H1 (cell line): ENCODE measurements around the gene OR51B4. TPM values are rescaled to one million over a fixed set of nuclear protein-coding genes. Genes with fewer than 3 reads are reported as not detected.

ENCODE experiments used
- CTCF ChIA-PET: fragments of 300-600 bp; sonication (Branson Sonifier 250); formaldehyde crosslinking; loops from one replicate; lab custom pipeline; 2021; ENCODE audit not compliant: partially characterized antibody; lab: Charles Lee
- POLR2A ChIA-PET: fragments of 300-600 bp; sonication (Branson Sonifier 250); formaldehyde crosslinking; loops from one replicate; lab custom pipeline; 2021; ENCODE audit warnings: inconsistent platforms; ENCODE audit not compliant: partially characterized antibody; lab: Charles Lee
- DNase-seq, 2 experiments: peaks; one replicate each; pipeline versions ENCODE4 v3.0.0 to v3.0.0-alpha.2; 2010 to 2022; ENCODE audit warnings: low spot score in 2 of 2, low read depth in 1 of 2, mixed read lengths in 1 of 2
- FAIRE-seq: peaks from 2 replicates; lab custom pipeline; 2011; peaks lifted over from hg19 to GRCh38; lab: Jason Lieb, UNC
- H2AFZ ChIP-seq: 2 replicates; pipeline ENCODE4 v1.8.1; 2012; ENCODE audit warnings: low read length, inconsistent platforms
- H2AK5ac ChIP-seq: 2 replicates; pipeline ENCODE4 v1.6.1; 2013; ENCODE audit warnings: low read depth, low read length
- H2BK120ac ChIP-seq: replicated peaks from 2 replicates; pipeline ENCODE3; 2013; ENCODE audit warnings: low read depth, low read length, inconsistent platforms
- H2BK12ac ChIP-seq: 2 replicates; pipeline ENCODE4 v1.6.1; 2013; ENCODE audit warnings: low read depth, low read length
- H2BK15ac ChIP-seq: 2 replicates; pipeline ENCODE4 v1.6.1; 2013; ENCODE audit warnings: low read length
- H2BK20ac ChIP-seq: 2 replicates; pipeline ENCODE4 v1.6.1; 2013; ENCODE audit warnings: low read length
- H2BK5ac ChIP-seq: 2 replicates; pipeline ENCODE4 v1.6.1; 2013; ENCODE audit warnings: low read depth, low read length
- H3K14ac ChIP-seq: 2 replicates; pipeline ENCODE4 v1.6.1; 2013; ENCODE audit warnings: inconsistent platforms; ENCODE audit not compliant: insufficient read length
- H3K18ac ChIP-seq: 2 replicates; pipeline ENCODE4 v1.6.1; 2013; ENCODE audit warnings: low read length; ENCODE audit errors: extremely low read depth
- H3K23ac ChIP-seq: 2 replicates; pipeline ENCODE4 v1.6.1; 2013; ENCODE audit warnings: inconsistent platforms; ENCODE audit not compliant: insufficient read length
- H3K23me2 ChIP-seq: 2 replicates; pipeline ENCODE4 v1.6.1; 2013; ENCODE audit warnings: low read depth, low read length
- H3K27ac ChIP-seq: 2 replicates; pipeline ENCODE4 v1.6.1; 2011; ENCODE audit warnings: low read depth, low read length, inconsistent platforms
- H3K27me3 ChIP-seq, 4 experiments: replicated peaks in 1 of 4; 1 replicate in 1 of 4; 2 replicates in 3 of 4; pipeline versions ENCODE4 v1.6.1 to v1.8.1; 2011 to 2013; ENCODE audit warnings: low read length in 3 of 4, mild to moderate bottlenecking in 3 of 4, inconsistent platforms in 2 of 4, mixed read lengths in 2 of 4, moderate library complexity in 1 of 4; ENCODE audit not compliant: control insufficient read depth in 3 of 4, insufficient read depth in 3 of 4; ENCODE audit errors: extremely low read depth in 1 of 4
- H3K36me3 ChIP-seq, 4 experiments: 2 replicates each; pipeline versions ENCODE4 v1.6.1 to v1.8.1; 2011 to 2013; ENCODE audit warnings: mild to moderate bottlenecking in 4 of 4, low read length in 3 of 4, moderate library complexity in 2 of 4, control low read depth in 1 of 4, inconsistent platforms in 1 of 4; ENCODE audit not compliant: insufficient read depth in 4 of 4, control insufficient read depth in 2 of 4
- H3K4ac ChIP-seq: replicated peaks from 2 replicates; pipeline ENCODE3; 2013; ENCODE audit warnings: low read length, low read depth, mixed read lengths, inconsistent platforms; ENCODE audit not compliant: insufficient read length
- H3K4me1 ChIP-seq, 4 experiments: replicated peaks in 1 of 4; 1 replicate in 1 of 4; 2 replicates in 3 of 4; pipeline versions ENCODE4 v1.6.1 to v1.8.1; 2011 to 2013; ENCODE audit warnings: low read length in 3 of 4, inconsistent platforms in 2 of 4, mixed read lengths in 1 of 4; ENCODE audit not compliant: insufficient read depth in 4 of 4, control insufficient read depth in 3 of 4
- H3K4me2 ChIP-seq, 2 experiments: 2 replicates each; pipeline versions ENCODE4 v1.6.1 to v1.8.1; 2011 to 2013; ENCODE audit warnings: low read depth in 2 of 2, low read length in 2 of 2, control low read depth in 1 of 2, inconsistent platforms in 1 of 2, mild to moderate bottlenecking in 1 of 2; ENCODE audit not compliant: insufficient read depth in 1 of 2
- H3K4me3 ChIP-seq, 4 experiments: fragments of 200-600, 300-600 bp in 1 of 4; sonication (generic), shearing (Covaris generic), sonication (Bioruptor Twin) in 1 of 4; 2 replicates each; pipeline versions ENCODE4 v1.5.1 to v1.8.1; 2011 to 2016; ENCODE audit warnings: low read length in 4 of 4, low read depth in 3 of 4, control low read depth in 2 of 4, inconsistent platforms in 2 of 4, mild to moderate bottlenecking in 2 of 4, mixed read lengths in 1 of 4, moderate library complexity in 1 of 4; ENCODE audit not compliant: insufficient read depth in 2 of 4; ENCODE audit errors: extremely low read depth in 1 of 4
- H3K56ac ChIP-seq: replicated peaks from 2 replicates; pipeline ENCODE3; 2013; ENCODE audit warnings: low read depth, mild to moderate bottlenecking, mixed read lengths, low read length, inconsistent platforms; ENCODE audit not compliant: insufficient read length
- H3K79me1 ChIP-seq: 2 replicates; pipeline ENCODE4 v1.6.1; 2013; ENCODE audit warnings: low read depth, low read length, control low read depth
- H3K79me2 ChIP-seq, 2 experiments: 2 replicates each; pipeline versions ENCODE4 v1.6.1 to v1.8.1; 2012 to 2013; ENCODE audit warnings: low read length in 2 of 2, mild to moderate bottlenecking in 2 of 2, inconsistent platforms in 1 of 2; ENCODE audit not compliant: insufficient read depth in 2 of 2, control insufficient read depth in 1 of 2
- H3K9ac ChIP-seq, 4 experiments: replicated peaks in 1 of 4; 1 replicate in 1 of 4; 2 replicates in 3 of 4; pipeline versions ENCODE4 v1.6.1 to v1.8.1; 2011 to 2013; ENCODE audit warnings: low read depth in 3 of 4, low read length in 3 of 4, control low read depth in 2 of 4, mild to moderate bottlenecking in 2 of 4, moderate library complexity in 2 of 4, inconsistent platforms in 1 of 4; ENCODE audit errors: extremely low read depth in 1 of 4
- H3K9me3 ChIP-seq, 2 experiments: 2 replicates each; pipeline versions ENCODE4 v1.6.1 to v1.8.1; 2012 to 2013; ENCODE audit warnings: mild to moderate bottlenecking in 2 of 2, moderate library complexity in 2 of 2, control low read depth in 1 of 2, inconsistent platforms in 1 of 2, low read depth in 1 of 2, low read length in 1 of 2, mixed read lengths in 1 of 2; ENCODE audit not compliant: insufficient read depth in 2 of 2
- H4K20me1 ChIP-seq, 2 experiments: replicated peaks in 1 of 2; 2 replicates each; pipeline versions ENCODE3 to v1.8.1; 2011 to 2013; ENCODE audit warnings: inconsistent platforms in 2 of 2, low read length in 2 of 2, mild to moderate bottlenecking in 1 of 2; ENCODE audit not compliant: insufficient read depth in 2 of 2, control insufficient read depth in 1 of 2
- H4K5ac ChIP-seq: 2 replicates; pipeline ENCODE4 v1.6.1; 2013; ENCODE audit warnings: low read length, low read depth, mixed read lengths, inconsistent platforms; ENCODE audit not compliant: insufficient read length
- H4K8ac ChIP-seq: 2 replicates; pipeline ENCODE4 v1.8.0; 2013; ENCODE audit warnings: mild to moderate bottlenecking, moderate library complexity, low read length, inconsistent platforms; ENCODE audit not compliant: insufficient read depth; ENCODE audit errors: extremely low read depth
- H4K91ac ChIP-seq: replicated peaks from 2 replicates; pipeline ENCODE3; 2013; ENCODE audit warnings: low read length, mixed read lengths, inconsistent platforms; ENCODE audit not compliant: insufficient read length
- RAD21 ChIP-seq, 2 experiments: IDR thresholded peaks in 1 of 2; conservative IDR thresholded peaks in 1 of 2; 2 replicates each; pipeline ENCODE4 v1.6.1; 2011; ENCODE audit warnings: low read depth in 2 of 2, low read length in 2 of 2, improper control_type of control experiment in 1 of 2, inconsistent platforms in 1 of 2, mild to moderate bottlenecking in 1 of 2, moderate library complexity in 1 of 2
- SP4 ChIP-seq: IDR thresholded peaks from 2 replicates; pipeline ENCODE4 v1.6.1; 2012; ENCODE audit warnings: low read length, inconsistent platforms
- TBP ChIP-seq: IDR thresholded peaks from 2 replicates; pipeline ENCODE4 v1.6.1; 2011; ENCODE audit warnings: low read depth, low read length, improper control_type of control experiment
- YY1 ChIP-seq: IDR thresholded peaks from 2 replicates; pipeline ENCODE4 v1.6.1; 2011; ENCODE audit warnings: low read depth, mild to moderate bottlenecking, low read length
- WGBS, 2 experiments: shearing (Covaris generic) in 1 of 2; methylation state at CpG; one replicate each; pipeline versions ENCODE4 v1.1.6 to v1.1.7; 2013 to 2015; ENCODE audit warnings: low lambda C conversion rate in 2 of 2, mixed read lengths in 2 of 2, inconsistent platforms in 1 of 2, low coverage in 1 of 2, missing lambda C conversion rate in 1 of 2; ENCODE audit not compliant: insufficient replicate concordance in 2 of 2, insufficient coverage in 1 of 2, insufficient read length in 1 of 2; ENCODE audit errors: extremely low coverage in 1 of 2, missing lambda C conversion rate in 1 of 2; 5-methylcytosine and 5-hydroxymethylcytosine counted together
- polyA plus RNA-seq, 7 experiments: library from polyadenylated mRNA; depleted of rRNA in 3 of 7; stranded (reverse) in 5 of 7; unstranded in 2 of 7; fragments of >200 nt in 5 of 7; fragments of 200-250 nt in 2 of 7; gene quantifications; 1 replicate in 5 of 7; 2 replicates in 1 of 7; 4 replicates in 1 of 7; pipeline versions ENCODE4 v1.2.1 to v1.2.3, GENCODE V29; 2011 to 2013; ENCODE audit warnings: missing spikeins in 2 of 7, mixed read lengths in 2 of 7
- total RNA-seq: library from RNA; stranded (reverse); fragmentation: NEBNext Ultra II Directional; extraction: Animal tissue kit (Norgen Biotek cat#: 25700); gene quantifications from 2 replicates; pipeline ENCODE4 v1.2.1, GENCODE V29; 2021
- TF ChIP-seq, protein P1 (sequence below), 3 experiments: IDR thresholded peaks; 1 replicate in 2 of 3; 2 replicates in 1 of 3; pipeline versions ENCODE4 v1.5.1 to v1.6.1; 2011; ENCODE audit warnings: low read length in 3 of 3, mild to moderate bottlenecking in 3 of 3, inconsistent platforms in 2 of 3, low read depth in 1 of 3, moderate library complexity in 1 of 3; ENCODE audit not compliant: insufficient read depth in 1 of 3; ENCODE audit errors: control extremely low read depth in 1 of 3

The OR51B4 gene
- total and polyA plus RNA-seq, 2 of the 8 experiments (the other 6 are each of a cell fraction or from before 2014, with no cell fraction given), result not detected

DNA sequence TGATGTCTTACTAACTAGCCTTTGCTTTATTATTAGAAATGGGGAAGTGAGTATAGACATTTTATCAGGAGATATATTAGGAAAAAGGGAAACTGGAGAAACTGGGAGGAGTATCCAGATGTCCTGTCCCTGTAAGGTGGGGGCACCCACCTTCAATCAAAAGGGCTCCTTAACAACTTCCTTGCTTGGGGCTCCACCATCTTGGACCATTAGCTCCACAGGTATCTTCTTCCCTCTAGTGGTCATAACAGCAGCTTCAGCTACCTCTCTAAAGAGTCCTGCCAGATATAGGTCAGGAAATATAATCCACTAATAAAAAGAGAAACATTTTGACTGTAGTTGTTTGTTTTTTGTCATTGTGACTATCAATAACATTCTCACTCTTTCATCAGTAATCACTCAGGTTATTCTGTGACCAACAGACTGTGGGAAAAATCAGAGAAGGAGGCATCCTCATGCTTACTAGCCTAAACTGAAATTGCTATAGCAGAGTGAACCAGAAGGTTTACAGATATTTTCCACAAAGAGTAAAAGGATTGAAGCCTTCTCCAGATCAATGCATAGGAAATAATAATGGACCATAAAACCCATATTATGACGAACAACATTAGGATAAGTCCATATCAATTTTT lies 10.4 kb downstream of the OR51B4 start:
- 75% methylated on average over 1 of the region's 1 CpG; no CpG with 5 or more reads in 1 of the 2 experiments for WGBS, 2 experiments
- POLR2A ChIA-PET, result no interaction called here
- peak; percentile 19 for FAIRE-seq

More for the DNA sequence above, 10.4 kb downstream of the OR51B4 start:
- CTCF ChIA-PET, result interaction anchor here (0.7 to 4.2 kb wide), 21 partner anchors 8 to 664 kb away, joined by 3 to 48 read pairs (median 4); partner anchors contain the start of gene OR51B5
- H3K79me1 ChIP-seq, result no peaks in the 10 kb centered on the region
- no peak overlapping the region for H3K4me3 ChIP-seq
- no peak overlapping the region for H2BK120ac ChIP-seq
- no peak overlapping the region for H3K14ac ChIP-seq
- H4K5ac ChIP-seq, result no peak overlapping the region
- H3K4me1 ChIP-seq, result no peaks in the 10 kb centered on the region
- H3K9ac ChIP-seq, result no peak overlapping the region
- no peak overlapping the region for H2BK5ac ChIP-seq
- H4K20me1 ChIP-seq, result no peaks in the 10 kb centered on the region
- H2BK20ac ChIP-seq, result no peak overlapping the region
- no peaks in the 10 kb centered on the region for H3K79me2 ChIP-seq
- no peak overlapping the region for H3K18ac ChIP-seq
- H3K23ac ChIP-seq, result no peak overlapping the region
- H2BK15ac ChIP-seq, result no peak overlapping the region
- H3K36me3 ChIP-seq, result no peaks in the 10 kb centered on the region
- no peak overlapping the region for H3K4me2 ChIP-seq
- no peaks in the 10 kb centered on the region; a peak in 1 of 4 replicates for H3K9me3 ChIP-seq
- no peak overlapping the region for H4K8ac ChIP-seq
- H2AK5ac ChIP-seq, result no peak overlapping the region
- no peak overlapping the region for H2AFZ ChIP-seq
- H3K27ac ChIP-seq, result no peak overlapping the region
- no peak for DNase-seq
- no peak overlapping the region for H4K91ac ChIP-seq
- TF ChIP-seq TBP (no peak), SP4 (no peak), RAD21 (IDR thresholded peaks at IDR 0.05 in 1 of 2, conservative IDR thresholded peaks at IDR 0.05 in 1 of 2; ENCODE audit: low read depth in 2 of 2, low read length in 2 of 2) (peak; percentile 81 to 88), YY1 (peak; percentile 91)
- TF ChIP-seq, protein P1, sequence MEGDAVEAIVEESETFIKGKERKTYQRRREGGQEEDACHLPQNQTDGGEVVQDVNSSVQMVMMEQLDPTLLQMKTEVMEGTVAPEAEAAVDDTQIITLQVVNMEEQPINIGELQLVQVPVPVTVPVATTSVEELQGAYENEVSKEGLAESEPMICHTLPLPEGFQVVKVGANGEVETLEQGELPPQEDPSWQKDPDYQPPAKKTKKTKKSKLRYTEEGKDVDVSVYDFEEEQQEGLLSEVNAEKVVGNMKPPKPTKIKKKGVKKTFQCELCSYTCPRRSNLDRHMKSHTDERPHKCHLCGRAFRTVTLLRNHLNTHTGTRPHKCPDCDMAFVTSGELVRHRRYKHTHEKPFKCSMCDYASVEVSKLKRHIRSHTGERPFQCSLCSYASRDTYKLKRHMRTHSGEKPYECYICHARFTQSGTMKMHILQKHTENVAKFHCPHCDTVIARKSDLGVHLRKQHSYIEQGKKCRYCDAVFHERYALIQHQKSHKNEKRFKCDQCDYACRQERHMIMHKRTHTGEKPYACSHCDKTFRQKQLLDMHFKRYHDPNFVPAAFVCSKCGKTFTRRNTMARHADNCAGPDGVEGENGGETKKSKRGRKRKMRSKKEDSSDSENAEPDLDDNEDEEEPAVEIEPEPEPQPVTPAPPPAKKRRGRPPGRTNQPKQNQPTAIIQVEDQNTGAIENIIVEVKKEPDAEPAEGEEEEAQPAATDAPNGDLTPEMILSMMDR (IDR thresholded peaks at IDR 0.05; ENCODE audit: control extremely low read depth in 1 of 3, insufficient read depth in 1 of 3, low read depth in 1 of 3, low read length in 3 of 3), result peak in 2 of 3 experiments; percentile 64 to 69; a peak in 3 of 4 replicates
- no peaks in the 10 kb centered on the region for H3K23me2 ChIP-seq
- no peak overlapping the region for H3K56ac ChIP-seq
- H3K27me3 ChIP-seq, result no peaks in the 10 kb centered on the region
- no peak overlapping the region for H2BK12ac ChIP-seq
- H3K4ac ChIP-seq, result no peak overlapping the region
